Fibroblast of skin of scalp (primary cell): Measurements from ENCODE around the gene ADRM1.

Source experiments
- DNase-seq: peaks from one replicate; pipeline ENCODE4 v3.0.0-alpha.2; 2013

Gene ADRM1

DNA sequence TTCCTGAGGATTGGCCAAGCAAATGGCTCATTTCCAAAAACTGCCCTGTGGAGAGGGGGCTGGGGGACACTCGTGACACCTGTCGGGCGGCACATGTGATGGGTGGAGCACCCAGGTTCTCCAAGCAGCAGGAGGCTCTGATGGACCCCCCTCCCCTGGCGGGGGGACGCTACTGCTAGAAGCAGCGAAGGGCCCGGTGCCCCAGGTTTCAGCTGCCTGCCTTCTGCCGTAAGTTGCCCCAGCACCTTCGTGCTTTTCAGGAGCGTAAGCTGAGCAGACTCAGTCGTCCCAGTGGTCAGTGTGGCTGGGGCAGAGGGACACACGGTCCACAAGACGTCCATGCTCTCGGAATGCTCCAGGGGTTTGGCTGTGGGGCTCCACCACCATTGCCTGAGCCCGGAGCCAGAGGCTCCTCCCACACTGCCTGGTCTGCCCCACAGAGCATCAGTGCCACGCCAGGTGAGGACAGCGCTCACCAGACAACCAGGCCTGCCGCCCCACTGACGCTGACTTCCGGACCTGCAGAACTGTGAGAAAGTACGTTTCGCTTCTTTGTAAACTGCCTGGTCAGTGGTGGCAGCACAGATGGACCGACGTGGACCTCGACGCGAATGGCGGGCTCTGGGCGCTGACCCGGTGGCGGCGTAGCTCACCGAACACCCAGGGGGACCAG, 4.1 kb upstream of the ADRM1 start:
- no peak for DNase-seq

DNA sequence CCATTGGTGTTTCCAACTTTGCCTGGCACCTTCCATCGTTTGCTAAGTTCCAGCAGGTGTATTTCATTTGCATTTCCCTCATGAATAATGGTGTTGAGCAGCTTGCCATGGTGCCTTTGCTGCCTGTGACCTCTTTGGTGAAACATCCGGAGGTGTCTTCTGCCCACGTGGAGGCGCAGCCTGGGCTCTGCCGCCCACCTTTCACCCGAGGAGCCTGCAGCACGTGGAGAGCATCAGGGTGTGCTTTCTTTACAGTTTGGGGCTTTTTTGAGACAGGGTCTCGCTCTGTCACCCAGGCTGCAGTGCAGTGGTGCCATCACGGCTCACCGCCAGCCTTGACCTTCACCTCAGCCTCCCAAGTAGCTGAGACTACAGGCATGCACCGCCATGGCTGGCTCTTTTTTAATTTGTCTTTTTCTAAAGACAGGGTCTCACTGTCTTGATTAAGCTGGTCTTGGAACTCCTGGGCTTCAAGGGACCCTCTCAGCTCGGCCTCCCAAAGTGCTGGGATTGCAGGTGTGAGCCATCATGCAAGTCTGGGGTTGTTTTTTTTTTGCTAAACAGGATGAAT, 3.0 kb upstream of the ADRM1 start:
- no peak for DNase-seq

DNA sequence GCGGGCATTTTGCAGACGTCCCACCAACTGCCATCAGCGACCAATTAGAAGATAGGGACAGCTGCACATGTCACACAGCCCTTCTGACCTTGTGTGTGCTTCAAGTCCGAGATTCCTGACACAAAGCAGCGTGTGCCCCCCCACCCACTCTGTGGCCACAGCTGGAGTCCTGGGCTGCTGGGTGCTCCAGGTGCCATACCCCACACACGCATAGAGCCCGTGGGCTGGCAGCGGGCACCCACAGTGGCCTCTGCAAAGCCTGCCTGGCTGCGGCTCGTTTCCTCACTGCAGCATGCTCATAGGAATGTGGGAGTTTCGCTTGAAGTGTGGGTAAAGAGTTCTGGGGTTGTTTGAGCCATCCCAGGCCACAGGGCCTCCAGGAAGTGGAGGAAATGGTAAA, 2.5 kb upstream of the ADRM1 start:
- DNase-seq, result no peak

DNA sequence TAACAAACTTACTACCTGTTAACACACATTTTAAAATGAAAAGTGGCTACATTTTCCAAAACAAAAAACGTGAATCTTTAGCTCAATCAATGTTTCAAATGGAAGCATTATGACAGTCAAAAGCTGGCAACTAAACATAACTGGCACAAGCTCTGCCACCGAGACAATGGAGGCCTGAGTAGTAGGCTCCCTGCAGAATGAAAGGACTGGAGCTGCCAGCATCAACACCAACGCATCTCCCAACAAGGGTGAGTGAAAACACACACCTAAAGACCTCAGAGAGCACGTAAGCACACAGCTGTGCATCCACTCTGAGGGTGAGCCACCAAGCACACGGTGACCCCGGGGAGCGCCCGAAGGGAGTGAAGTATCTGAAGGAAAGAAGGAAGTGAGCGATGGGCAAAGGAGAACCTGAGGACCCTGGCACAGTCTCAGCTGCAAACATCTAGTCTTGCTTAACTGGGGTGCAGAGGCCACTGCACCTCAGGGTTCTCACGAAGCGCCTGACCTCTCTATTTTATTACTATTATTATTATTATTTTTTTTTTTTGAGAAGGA, 1.6 kb upstream of the ADRM1 start:
- no peak for DNase-seq

DNA sequence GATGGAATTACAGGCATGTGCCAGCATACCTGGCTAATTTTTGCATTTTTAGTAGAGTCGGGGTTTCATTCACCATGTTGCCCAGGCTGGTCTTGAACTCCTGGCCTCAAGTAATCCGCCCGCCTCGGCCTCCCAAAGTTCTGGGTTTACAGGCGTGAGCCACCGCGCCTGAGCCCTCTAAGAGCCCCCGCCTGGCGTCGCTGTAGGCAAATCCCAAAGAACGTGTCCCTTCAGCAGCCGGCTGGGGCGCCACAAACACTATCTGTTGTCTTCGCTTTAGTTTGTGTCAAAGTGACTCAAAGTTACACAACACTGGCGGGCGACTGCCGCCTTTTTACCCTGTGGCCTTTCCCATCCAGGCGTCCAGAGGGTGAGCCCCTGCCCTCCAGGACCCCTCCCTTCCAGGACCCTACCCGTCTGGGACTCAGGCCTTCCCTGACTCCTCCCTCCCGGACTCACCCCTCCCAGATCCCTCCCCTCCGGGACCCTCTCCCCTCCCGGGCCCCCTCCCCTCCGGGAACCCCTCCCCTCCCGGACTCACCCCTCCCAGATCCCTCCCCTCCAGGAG, 940 bp upstream of the ADRM1 start:
- DNase-seq, result peak; percentile 95

DNA sequence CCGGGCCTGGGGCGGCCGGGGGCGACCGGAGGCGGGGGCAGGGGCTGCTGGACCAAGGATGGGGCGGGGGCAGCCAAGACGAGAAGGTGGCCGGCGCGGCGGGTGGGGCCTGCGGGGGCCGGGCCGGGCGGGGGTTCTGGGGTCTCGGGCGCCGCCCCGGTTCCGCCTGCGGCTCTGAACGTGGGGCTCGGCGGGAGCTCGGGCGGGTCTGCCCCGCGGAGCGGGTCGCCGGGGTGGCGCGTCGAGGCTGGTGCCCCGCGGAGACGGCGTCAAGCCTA, 204 bp downstream of the ADRM1 start:
- no peak for DNase-seq

DNA sequence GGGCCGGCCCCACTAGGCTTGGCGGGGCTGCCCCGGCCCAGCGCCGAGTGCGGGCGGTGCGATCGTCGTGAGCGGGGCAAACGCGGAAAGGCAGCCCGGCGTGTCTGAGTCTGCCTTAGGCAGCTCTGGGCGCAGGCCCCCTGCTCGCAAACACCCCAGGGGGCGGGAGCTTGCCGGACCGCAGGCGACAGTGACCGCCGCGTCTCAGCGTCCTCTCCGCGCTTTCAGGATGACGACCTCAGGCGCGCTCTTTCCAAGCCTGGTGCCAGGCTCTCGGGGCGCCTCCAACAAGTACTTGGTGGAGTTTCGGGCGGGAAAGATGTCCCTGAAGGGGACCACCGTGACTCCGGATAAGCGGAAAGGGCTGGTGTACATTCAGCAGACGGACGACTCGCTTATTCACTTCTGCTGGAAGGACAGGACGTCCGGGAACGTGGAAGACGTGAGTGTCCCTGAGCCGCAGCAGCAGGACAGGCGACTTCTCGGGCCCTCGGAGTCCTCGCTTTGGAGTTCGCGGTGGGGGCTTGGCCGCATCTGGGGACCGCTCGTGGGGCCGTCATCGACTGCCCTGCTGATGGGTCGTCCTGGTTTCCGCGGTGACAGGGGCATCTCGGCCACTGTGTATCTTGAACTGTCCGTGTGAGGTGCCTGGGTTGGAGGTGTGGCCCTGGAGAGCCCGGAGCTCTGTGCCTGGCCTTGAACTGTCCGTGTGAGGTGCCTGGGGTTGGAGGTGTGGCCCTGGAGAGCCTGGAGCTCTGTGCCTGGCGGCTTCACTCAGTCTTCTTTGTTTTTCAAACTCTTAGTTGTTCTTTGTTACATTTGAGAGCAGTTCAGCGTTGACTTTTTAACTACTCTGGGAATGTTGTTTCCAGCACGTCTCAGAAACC, 786 bp downstream of the ADRM1 start:
- DNase-seq, result peak; percentile 5

DNA sequence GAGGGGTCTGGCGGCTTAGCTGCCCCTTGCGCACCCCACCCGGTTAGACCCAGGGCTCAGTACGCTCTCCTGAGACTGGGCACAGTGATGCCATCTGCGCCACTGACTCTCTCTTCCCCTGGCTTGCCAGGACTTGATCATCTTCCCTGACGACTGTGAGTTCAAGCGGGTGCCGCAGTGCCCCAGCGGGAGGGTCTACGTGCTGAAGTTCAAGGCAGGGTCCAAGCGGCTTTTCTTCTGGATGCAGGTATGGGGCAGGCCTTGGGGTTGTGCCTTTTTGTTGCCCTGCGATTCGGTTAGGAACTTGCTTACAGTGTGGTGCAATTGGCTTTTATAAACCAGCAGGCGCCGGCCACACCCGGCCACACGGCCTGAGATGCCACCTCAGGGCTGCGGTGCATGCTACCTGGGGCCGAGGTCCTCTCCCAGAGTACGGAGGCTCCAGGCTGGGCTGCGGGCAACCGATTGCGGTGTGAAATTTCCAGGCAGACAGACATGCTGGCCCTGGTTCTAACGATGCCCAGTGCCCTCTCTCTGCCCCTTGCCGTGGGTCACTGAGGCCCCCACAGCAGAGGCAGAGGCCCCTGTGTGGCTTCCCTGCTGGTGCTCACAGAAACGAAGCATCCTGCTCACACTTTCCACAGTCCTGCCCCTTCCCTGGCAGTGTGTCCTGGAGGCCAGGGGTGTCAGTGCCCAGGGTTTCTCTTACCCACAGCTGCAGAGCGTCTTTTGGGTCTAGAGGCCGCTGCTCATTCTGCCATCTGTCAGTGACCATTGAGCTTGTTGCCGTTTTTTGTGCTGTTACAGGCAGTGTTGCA, 1.7 kb downstream of the ADRM1 start:
- no peak for DNase-seq

DNA sequence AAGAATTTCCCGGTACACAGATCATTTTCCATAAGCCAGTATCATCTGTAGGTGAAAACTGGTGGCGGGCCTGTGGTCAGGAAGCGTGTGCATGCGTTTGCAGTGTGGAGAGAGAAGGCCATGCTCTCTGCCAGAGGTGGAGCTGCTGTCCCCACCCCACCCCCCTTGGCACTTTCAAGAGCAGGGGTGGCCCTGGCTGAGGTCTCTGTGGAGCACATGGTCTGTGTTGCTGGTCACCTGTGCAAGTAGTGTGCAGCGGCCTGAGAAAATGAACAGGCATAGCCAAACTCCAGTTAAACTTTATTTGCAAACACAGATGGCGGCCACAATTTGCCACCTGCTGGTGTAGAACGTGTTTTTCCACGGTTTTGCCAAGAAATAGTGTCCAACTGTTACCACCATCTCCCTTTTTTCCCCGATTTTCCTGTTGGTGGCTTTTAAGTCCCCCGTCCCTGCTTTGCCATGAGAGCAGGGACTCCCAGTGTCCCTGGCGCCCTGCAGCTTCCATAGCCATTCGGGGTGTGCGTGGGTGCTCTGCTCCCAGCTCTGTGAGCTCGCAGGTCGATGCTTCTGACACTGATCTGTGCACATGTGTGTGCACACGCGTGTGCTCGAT, 2.5 kb downstream of the ADRM1 start:
- DNase-seq, result no peak

DNA sequence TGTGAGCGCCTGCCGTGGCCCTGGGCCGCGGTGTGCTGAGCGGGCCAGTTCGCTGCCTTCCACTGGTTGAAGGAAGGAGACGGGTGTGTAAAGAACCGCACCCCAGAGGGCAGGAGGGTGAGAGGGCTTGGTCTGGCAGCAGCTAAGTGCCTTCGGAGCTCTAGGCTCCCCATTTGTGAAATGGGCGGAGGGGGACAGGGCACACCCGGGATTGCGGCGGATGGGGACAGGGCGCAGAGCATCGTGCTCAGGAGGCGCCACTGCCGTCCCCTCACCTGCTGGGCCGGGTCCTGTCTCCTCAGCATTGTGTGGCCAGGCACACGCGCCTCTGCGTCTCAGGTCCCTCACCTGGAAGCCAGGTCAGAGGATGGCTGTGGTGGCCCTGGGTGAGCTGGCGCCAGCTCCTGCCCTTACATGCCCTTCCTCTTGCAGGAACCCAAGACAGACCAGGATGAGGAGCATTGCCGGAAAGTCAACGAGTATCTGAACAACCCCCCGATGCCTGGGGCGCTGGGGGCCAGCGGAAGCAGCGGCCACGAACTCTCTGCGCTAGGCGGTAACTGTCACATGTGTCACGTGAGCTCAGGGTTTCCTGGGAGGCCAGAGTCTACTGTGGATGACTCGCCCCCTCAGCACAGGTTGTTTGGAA, 3.1 kb downstream of the ADRM1 start:
- no peak for DNase-seq

DNA sequence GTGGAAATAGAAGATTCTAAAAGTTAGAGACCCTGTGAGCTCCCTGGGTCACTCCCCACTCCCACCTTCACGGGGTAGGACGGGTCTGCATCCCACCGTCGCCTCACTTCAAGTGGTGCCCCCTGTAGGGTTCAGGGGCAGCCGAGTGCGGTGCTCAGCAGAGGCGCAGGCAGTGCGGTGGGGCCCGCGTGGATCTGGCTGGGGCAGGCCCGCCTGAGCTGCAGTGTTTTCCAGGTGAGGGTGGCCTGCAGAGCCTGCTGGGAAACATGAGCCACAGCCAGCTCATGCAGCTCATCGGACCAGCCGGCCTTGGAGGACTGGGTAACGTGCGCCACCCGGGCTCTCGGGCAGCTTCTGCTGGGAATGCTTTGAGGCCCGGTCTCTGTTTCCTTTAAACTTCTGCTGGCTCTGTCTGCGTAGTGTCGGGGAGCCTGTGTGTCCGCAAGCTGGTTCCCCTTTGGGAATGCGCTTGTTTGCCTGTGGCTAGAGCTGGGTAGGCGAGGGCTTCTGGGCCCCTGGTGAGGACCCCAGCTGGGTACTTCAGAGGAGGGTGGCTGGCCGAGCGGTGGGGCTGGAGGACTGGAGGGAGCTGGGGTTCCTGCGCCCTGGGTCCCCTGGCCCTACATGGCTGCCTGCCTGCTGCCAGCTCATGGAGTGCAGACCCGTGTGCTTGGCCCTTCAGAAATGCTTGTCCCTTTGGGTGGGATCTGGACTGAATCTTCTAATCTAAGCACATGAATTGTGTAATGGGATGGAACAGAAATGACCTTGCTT, 3.8 kb downstream of the ADRM1 start:
- no peak for DNase-seq

DNA sequence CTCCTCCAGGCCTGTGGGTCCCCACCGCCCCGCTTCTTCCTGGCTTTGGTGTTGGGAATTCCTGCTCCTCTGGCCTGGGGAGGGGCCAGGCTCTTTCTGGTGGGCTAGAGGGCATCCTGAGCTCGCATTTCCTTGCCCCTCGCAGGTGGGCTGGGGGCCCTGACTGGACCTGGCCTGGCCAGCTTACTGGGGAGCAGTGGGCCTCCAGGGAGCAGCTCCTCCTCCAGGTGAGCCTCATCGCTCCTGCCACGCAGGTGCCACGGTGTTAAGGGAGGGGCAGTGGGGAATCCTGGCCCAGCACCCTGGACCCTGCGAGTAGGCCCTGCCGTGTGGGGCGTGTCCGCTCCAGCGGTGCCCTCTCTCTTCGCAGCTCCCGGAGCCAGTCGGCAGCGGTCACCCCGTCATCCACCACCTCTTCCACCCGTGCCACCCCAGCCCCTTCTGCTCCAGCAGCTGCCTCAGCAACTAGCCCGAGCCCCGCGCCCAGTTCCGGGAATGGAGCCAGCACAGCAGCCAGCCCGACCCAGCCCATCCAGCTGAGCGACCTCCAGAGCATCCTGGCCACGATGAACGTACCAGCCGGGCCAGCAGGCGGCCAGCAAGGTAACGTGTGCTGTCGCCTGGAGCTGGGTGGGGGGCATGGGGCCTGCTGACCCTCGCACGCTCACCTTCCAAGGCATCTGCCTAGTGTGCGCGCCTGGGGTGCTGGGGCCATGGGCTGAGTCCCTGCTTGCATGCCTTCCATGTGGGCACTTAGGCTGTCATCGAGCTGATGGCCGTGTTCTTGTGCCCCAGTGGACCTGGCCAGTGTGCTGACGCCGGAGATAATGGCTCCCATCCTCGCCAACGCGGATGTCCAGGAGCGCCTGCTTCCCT, 4.7 kb downstream of the ADRM1 start:
- no peak for DNase-seq

DNA sequence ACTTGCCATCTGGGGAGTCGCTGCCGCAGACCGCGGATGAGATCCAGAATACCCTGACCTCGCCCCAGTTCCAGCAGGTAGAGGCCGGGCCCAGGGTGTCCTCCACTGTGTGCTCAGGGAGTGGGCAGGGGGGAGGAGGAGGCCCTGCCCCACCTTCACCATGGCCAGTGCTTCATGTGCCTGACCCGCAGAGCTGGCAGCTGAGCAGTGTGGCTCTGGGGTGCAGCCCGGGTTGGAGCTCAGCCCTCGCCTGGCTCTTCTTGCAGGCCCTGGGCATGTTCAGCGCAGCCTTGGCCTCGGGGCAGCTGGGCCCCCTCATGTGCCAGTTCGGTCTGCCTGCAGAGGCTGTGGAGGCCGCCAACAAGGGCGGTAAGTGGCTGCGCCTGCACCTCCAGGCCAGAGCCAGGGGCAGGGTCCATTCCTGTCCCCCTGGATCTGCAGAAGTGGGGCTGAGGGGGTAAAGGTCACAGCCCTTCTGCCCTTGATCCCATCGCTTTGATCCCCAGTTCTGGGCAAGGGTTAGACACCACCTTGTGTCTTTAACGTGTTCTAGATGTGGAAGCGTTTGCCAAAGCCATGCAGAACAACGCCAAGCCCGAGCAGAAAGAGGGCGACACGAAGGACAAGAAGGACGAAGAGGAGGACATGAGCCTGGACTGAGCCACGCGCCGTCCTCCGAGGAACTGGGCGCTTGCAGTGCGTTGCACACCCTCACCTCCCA, 5.5 kb downstream of the ADRM1 start:
- DNase-seq, result no peak

DNA sequence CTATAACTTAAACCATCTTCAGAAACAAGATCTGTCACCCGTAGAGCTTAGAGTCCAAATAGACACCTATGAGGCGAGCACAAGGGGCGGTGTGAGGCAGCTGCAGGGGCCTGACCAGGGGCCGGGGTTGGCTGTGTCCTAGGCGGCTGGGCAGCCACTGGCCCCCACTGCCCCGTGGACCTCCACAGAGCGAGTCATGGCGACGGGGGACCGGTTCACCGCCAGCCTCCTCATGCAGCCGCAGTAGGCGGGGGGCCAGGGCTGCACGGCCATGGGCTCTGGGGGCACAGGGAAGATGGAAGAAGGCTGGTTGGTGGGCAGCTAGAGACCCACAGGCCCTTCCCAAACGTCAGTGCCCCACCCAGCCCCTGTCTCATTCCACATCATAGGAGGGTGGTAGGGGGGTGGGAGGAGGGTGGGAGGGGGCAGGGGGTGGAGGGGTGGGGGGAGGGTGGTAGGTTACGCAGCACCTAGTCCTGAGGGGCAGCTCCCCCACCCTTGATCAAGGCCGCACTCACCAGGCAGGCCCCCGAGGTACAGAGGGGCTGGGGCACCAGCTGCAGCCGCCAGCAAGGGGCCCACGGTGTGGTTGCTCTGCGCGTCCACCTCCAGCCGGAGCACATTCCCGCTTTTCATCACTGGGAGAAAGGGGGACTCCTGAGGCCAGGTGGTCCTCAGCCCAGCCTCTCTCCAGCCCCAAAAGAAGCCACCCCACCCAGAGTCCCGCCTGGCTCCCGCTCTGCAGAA, 6.6 kb downstream of the ADRM1 start:
- no peak for DNase-seq

DNA sequence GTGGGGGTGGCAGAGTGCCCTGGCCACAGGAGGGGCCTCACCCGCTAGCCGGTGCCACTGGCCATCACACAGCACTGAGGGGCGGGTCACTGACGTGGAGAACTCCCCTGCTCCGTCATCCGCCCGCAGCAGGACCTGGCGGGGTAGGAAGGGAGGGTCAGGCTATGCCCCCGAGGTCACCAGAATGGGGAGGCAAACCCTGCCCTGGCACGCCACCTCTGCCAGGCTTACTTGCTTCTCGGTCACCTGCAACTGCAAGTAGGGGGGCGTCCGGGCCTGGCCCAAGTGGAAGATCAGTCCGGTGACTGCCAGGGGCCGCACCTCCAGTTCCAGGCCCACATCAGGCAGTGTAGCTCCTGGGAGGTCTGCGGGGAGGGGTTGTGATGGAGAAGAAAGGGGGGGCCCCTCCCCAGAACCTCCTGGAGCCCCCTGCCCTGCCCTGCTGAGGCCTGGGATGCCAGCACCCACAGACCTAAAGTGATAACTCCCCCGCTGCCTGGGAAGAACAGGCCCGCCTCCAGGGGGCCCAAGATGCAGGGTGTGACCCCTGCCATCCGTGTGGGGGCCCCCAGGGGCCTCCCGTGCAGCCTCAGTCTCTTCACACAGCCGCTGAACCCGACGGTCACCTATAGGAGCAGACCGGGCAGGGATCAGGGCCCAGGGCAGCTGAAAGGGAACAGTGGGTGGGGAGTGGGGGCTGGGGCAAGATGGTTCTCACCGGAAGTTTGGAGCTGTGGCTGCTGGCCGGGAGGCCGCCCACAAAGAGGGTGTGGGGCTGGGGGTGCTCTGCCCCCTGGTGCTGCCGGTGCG, 7.4 kb downstream of the ADRM1 start:
- DNase-seq, result no peak

DNA sequence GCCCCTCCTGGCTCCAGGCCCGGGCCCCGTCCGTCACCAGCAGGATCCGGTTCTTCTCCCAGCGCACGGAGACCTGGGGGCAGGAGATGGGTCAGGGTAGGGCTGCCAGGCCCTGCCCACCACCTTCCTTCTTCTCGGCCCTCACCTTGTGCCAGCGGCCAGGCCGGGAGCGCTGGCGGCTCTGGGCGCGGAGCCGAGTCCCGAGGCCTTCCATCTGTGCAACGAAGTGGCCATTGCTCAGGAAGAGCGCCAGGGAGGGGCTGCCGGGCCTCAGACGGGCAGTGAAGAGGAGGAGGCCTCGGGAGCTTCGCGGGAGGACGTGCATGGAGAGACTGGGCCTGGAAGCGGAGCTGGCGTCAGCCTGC, 7.9 kb downstream of the ADRM1 start:
- DNase-seq, result no peak

DNA sequence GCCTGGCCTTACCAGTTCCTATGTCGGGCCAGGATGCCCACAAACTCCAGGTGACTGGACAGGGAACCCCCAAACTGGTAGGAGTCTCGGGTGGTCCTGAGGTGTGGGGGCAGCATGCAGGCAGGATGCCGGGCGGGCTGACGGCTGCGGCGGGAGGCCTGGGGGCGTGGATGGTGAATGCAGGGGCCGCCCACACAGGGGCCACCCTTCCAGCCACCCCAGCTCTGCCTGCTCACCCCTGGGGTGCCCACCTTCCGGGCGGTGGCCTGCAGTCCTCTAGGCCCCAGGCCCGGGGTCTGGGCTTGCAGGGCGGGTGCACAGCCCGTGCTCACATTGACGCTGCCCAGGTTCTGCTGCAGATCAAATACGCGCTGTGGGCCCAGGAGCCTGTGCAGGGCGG, 8.4 kb downstream of the ADRM1 start:
- no peak for DNase-seq
